HG03442 (cell line): ENCODE results near the gene BRME1.
A peak's percentile ranks its signal among the peaks of the same experiment; 100 is the strongest.

Experiments
- ATAC-seq: cut with Tn5 transposase; IDR thresholded peaks from one replicate; pipeline ENCODE4 v1.9.1; 2021; ENCODE audit warnings: mild to moderate bottlenecking, moderate library complexity; ENCODE audit not compliant: unreplicated experiment

BRME1 gene

GRCh38 chr19:13848340-13848677 lies 57.6 kb downstream of the BRME1 start:
- no peak for ATAC-seq

- ATAC-seq, result peak; percentile 24
These were observed 58.2 kb downstream of the BRME1 start for GRCh38 chr19:13847407-13848339.

- peak; percentile 49 for ATAC-seq
These were observed 59.1 kb downstream of the BRME1 start for GRCh38 chr19:13846557-13847406.

DNA sequence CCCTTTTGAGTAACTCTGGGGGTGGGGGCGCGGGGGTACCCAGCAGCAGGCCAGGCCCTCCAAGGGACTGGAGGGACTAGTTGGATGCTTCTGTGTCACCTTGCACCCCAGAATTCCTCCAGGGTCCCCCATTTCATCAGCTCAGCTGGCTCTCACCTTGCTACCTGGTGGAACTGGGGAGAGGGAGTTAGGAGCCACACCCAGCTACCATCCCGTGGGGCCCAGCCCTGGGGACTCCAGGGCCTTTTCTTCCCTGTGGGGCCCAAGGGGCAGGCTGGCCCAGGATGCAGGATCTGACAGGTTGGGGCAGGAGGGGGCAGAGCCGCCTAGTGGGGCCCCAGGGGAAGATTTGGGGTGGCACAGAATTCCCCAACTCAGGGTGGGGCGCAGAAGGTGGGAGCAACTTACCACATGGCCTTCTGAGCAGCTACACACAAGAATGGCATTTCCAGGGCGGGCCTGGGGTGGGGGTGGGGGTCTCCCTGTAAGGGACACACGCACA lies 61.7 kb downstream of the BRME1 start:
- no peak for ATAC-seq

GRCh38 chr19:13843104-13843921 lies 62.6 kb downstream of the BRME1 start:
- no peak for ATAC-seq

GRCh38 chr19:13842291-13843103 lies 63.4 kb downstream of the BRME1 start:
- ATAC-seq, result no peak

- ATAC-seq, result no peak
These were observed 64.0 kb downstream of the BRME1 start for GRCh38 chr19:13841962-13842290.

DNA sequence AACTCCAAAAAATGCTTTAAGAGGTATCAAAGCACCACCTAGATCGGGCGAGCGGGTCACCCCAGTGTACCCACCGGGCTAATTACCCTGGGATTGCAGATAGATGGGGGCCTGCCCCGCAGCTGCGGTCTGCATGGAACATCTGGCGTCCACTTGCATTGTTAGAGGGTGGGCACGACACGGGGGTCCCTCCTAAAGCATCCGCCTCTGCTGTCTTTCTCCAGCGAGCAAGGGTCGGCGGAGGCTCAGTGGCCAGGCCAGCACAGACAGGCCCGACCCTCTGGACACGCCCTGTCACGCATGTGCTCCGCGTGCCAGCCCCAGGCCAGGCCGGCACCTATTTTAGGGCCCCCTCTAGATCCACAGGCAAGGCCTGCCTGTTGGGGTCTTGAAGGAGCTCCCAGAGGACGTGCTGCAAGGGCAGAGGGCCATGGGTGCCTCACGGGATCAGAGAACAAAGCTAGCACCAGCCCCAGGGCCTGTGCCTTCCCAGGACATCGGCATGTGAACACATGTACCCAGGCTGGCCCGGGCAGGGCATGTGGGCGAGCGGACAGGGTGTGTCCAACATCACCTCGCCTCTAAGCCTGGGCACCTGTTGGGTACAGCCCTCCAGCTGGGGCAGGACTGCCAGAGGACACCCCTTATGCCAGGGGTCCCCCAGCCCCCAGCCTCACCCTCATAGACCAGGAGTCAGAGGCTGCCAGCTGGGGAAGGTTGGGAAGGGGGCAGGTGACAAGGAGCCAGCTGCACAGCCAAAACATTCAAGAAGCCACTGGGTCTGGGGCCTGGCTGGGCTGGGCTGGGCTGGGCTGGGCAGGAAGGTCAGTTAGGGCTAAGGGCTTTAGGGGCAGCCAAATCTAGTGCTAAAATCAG lies 64.6 kb downstream of the BRME1 start:
- no peak for ATAC-seq

DNA sequence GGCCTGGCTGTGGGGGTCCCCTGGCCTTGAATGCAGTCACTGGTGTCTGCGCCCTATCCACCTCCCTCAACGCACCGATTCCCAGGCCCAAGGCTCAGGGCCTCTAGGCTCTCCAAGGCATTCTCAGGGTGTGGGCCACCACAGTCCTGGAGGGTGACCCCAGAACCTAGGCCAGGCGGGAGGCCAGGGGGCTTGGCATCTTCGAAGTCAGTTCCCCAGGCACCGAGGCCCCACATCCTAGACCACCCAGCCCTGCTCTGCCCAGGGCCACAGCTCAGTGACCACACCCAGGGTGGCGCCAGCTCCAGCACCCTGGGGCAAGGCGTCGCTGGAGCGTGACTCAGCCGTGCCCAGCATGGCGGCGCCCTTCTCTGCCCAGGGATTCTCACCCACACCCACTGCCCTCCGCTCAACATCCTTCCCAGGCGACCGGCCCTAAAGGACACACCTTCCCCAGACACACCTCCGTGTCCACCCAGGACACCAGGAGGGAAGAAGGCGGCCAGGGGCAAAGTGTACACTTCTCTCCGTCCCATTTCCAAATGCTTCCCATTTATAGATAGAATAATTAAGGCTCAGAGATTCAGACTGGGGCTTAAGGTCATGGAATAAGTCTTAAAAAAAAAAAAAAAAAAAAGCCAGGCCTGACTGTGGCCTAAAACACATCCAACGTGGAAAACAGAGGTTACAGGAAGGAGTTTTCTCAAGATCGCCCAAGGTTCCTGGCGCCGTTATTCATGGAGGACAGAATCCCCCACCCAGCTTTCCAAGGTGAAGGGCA lies 65.4 kb downstream of the BRME1 start:
- ATAC-seq, result no peak

GRCh38 chr19:13839938-13840304 lies 66.0 kb downstream of the BRME1 start:
- peak; percentile 14 for ATAC-seq

GRCh38 chr19:13839130-13839937 lies 66.6 kb downstream of the BRME1 start:
- peak; percentile 31 for ATAC-seq

DNA sequence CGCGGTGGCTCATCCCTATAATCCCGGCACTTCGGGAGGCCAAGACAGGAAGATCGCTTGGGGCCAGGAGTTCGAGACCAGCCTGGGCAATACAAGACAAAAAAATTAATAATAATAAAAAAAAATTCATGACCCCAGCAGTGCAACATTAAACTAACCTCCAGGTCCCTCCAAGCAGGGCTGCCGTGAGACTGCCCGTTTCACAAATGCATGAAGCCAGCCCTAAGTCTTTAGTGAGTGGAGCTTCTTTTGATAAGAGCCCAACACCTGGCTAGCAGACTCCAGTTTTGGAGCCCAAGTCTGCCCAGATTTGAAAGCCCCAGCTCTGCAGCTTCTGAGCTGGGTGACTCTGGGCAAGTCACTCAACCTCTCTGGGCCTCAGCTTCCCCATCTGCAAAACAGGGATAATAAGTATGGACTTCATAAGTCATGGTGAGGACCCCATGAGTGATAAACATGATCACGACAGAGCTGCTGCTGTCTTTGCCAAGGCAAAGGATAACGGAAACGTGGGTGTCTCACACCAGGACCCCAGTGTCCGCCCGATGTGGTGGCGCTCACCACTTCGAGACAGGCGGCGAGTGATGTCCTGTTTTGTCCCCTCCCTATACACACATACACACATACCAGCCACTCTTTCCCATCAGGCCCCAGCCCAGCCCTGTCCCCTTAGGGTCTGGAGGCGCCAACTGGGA lies 67.3 kb downstream of the BRME1 start:
- ATAC-seq, result no peak

GRCh38 chr19:13835791-13836723 lies 69.9 kb downstream of the BRME1 start:
- no peak for ATAC-seq

GRCh38 chr19:13834244-13835069 lies 71.5 kb downstream of the BRME1 start:
- no peak for ATAC-seq
